Omental fat pad (tissue), 4 donors: ENCODE measurements around the gene PRRT2. TPM values are rescaled to one million over a fixed set of nuclear protein-coding genes. Genes with fewer than 3 reads are reported as not detected.

Source experiments
- ATAC-seq: fragments of 150-250 bp; one replicate; pipeline ENCODE4 v1.9.1; 2016; ENCODE audit warnings: mild to moderate bottlenecking, moderate library complexity; ENCODE audit not compliant: low FRiP score
- DNase-seq: peaks from one replicate; pipeline ENCODE4 v3.0.0-alpha.2; 2019; ENCODE audit warnings: low spot score
- CTCF ChIP-seq, 3 donors: fragments of 450-650 bp; IDR thresholded peaks; one replicate each; pipeline ENCODE4 v1.5.1; 2016 to 2017; ENCODE audit warnings: antibody characterized with exemption in 3 of 3, mild to moderate bottlenecking in 3 of 3, moderate library complexity in 2 of 3
- total RNA-seq, 4 donors: library from RNA; depleted of rRNA; stranded (reverse); fragments of >200 nt; gene quantifications; one replicate each; pipeline ENCODE4 v1.1.0, GENCODE V29; 2016

PRRT2 gene
- total RNA-seq, 4 donors from 2014 or later: 0.28 to 9.8 (median 1.0) TPM

GRCh38 chr16:29857133-29857760 is 45.3 kb downstream of the PRRT2 start:
- ATAC-seq (no peak), DNase-seq (no peak)
- no peak for TF ChIP-seq CTCF (IDR thresholded peaks at IDR 0.05)

GRCh38 chr16:29858149-29858849 is 46.3 kb downstream of the PRRT2 start:
- TF ChIP-seq CTCF (IDR thresholded peaks at IDR 0.05): no peak
- no peak for DNase-seq
- ATAC-seq: no peak

GRCh38 chr16:29858974-29859373 is 47.0 kb downstream of the PRRT2 start:
- DNase-seq (no peak), ATAC-seq (no peak)
- no peak for TF ChIP-seq CTCF (IDR thresholded peaks at IDR 0.05)

- DNase-seq (no peak), ATAC-seq (no peak)
- TF ChIP-seq CTCF (IDR thresholded peaks at IDR 0.05): no peak
Observed at GRCh38 chr16:29860218-29860617, 48.2 kb downstream of the PRRT2 start.

- DNase-seq (no peak), ATAC-seq (peak; percentile 7)
- no peak for TF ChIP-seq CTCF (IDR thresholded peaks at IDR 0.05)
Observed at GRCh38 chr16:29862383-29862883, 50.4 kb downstream of the PRRT2 start.

GRCh38 chr16:29862884-29863668 is 51.1 kb downstream of the PRRT2 start, which contains the start of gene CDIPT:
Gene CDIPT, minus strand, starts transcription at chr16:29863226. Its CDS starts 369 bp downstream, at chr16:29862857.
- peak in 1 of 3 donors; percentile 15 for TF ChIP-seq CTCF (IDR thresholded peaks at IDR 0.05)
- ATAC-seq: peak; percentile 99
- DNase-seq: peak; percentile 58
